ENCODE results near the gene OPCML. TPM values are rescaled to one million over a fixed set of nuclear protein-coding genes. Genes with fewer than 3 reads are reported as not detected.

OPCML gene
- total and polyA plus RNA-seq, 2 donors (not counting 1 experiment from before 2014, with no cell fraction given), result not detected

- ATAC-seq (ENCODE audit: low read depth), result no peak
- CTCF ChIA-PET, result no interaction called here
- H3K27ac Mint-ChIP-seq, result no peak overlapping the region
Observed at GRCh38 chr11:133390803-133391202, 141.5 kb downstream of the OPCML start.

GRCh38 chr11:133388975-133389568 lies 143.2 kb downstream of the OPCML start:
- Histone ChIP-seq H3K9ac (ENCODE audit: low read length) (no peak overlapping the region), H3K79me2 (ENCODE audit: control insufficient read depth, insufficient read depth, low read length) (no peaks in the 10 kb centered on the region), H2AFZ (ENCODE audit: insufficient read depth, low read depth, low read length, poor library complexity, severe bottlenecking) (no peak overlapping the region), H3K36me3 (replicated peaks in 1 of 2; ENCODE audit: control extremely low read depth in 1 of 2, control insufficient read depth in 1 of 2, extremely low read depth in 1 of 2, insufficient read depth in 2 of 2, low read length in 1 of 2) (no peaks in the 10 kb centered on the region), H4K20me1 (ENCODE audit: control insufficient read depth, insufficient read depth, low read length, poor library complexity, severe bottlenecking) (no peaks in the 10 kb centered on the region), H3K27ac (ENCODE audit: low read length in 2 of 2) (no peak overlapping the region), H3K4me3 (ENCODE audit: control extremely low read depth in 1 of 5, extremely low read depth in 1 of 5, insufficient read depth in 1 of 5, low read depth in 2 of 5, low read length in 4 of 5) (no peak overlapping the region), H3K27me3 (replicated peaks in 1 of 4; ENCODE audit: control extremely low read depth in 1 of 4, control insufficient read depth in 3 of 4, insufficient read depth in 4 of 4, low read length in 3 of 4) (no peaks in the 10 kb centered on the region), H3K9me3 (ENCODE audit: control extremely low read depth in 1 of 3, control insufficient read depth in 2 of 3, insufficient read depth in 1 of 3, low read length in 2 of 3) (peaks cover 0 to 7% (median 0%) of the 10 kb centered on the region in 3 donors), H3K4me2 (replicated peaks; ENCODE audit: low read depth, low read length, poor library complexity, severe bottlenecking) (no peak overlapping the region), H3K4me1 (ENCODE audit: control insufficient read depth in 2 of 2, insufficient read depth in 2 of 2, low read length in 2 of 2) (no peaks in the 10 kb centered on the region)
- TF ChIP-seq EZH2 (IDR thresholded peaks at IDR 0.05; ENCODE audit: borderline replicate concordance, insufficient read depth, low read depth, low read length, poor library complexity, severe bottlenecking) (no peak), CTCF (IDR thresholded peaks at IDR 0.05) (no peak)
- Mint-ChIP-seq H3K9me3 (ENCODE audit: insufficient read depth) (no peaks in the 10 kb centered on the region), H3K27ac (no peak overlapping the region), H3K4me3 (no peak overlapping the region), H3K4me1 (no peaks in the 10 kb centered on the region), H3K27me3 (no peaks in the 10 kb centered on the region)
- ChIA-PET POLR2A (no interaction called here), CTCF (no interaction called here)
- WGBS (ENCODE audit: insufficient coverage), result 80% methylated on average over 1 of the region's 5 CpGs
- DNase-seq (no peak), ATAC-seq (ENCODE audit: low read depth) (no peak)
- intact Hi-C loops (cut with micrococcal nuclease), result no loop called here

More at GRCh38 chr11:133390803-133391202, 141.5 kb downstream of the OPCML start:
- 87% methylated on average over 14 of the region's 14 CpGs for WGBS (ENCODE audit: insufficient coverage)
- POLR2A ChIA-PET, result no interaction called here
- H3K27me3 Mint-ChIP-seq, result no peaks in the 10 kb centered on the region
- Histone ChIP-seq H3K4me1 (ENCODE audit: control insufficient read depth in 2 of 2, insufficient read depth in 2 of 2, low read length in 2 of 2) (no peaks in the 10 kb centered on the region), H3K4me2 (replicated peaks; ENCODE audit: low read depth, low read length, poor library complexity, severe bottlenecking) (no peak overlapping the region), H3K9ac (ENCODE audit: low read length) (no peak overlapping the region), H3K79me2 (ENCODE audit: control insufficient read depth, insufficient read depth, low read length) (no peaks in the 10 kb centered on the region), H3K36me3 (replicated peaks in 1 of 2; ENCODE audit: control extremely low read depth in 1 of 2, control insufficient read depth in 1 of 2, extremely low read depth in 1 of 2, insufficient read depth in 2 of 2, low read length in 1 of 2) (no peaks in the 10 kb centered on the region), H3K27me3 (replicated peaks in 1 of 4; ENCODE audit: control extremely low read depth in 1 of 4, control insufficient read depth in 3 of 4, insufficient read depth in 4 of 4, low read length in 3 of 4) (no peaks in the 10 kb centered on the region), H3K27ac (ENCODE audit: low read length in 2 of 2) (no peak overlapping the region), H3K4me3 (ENCODE audit: control extremely low read depth in 1 of 5, extremely low read depth in 1 of 5, insufficient read depth in 1 of 5, low read depth in 2 of 5, low read length in 4 of 5) (no peak overlapping the region), H3K9me3 (ENCODE audit: control extremely low read depth in 1 of 3, control insufficient read depth in 2 of 3, insufficient read depth in 1 of 3, low read length in 2 of 3) (peaks cover 0 to 3% (median 0%) of the 10 kb centered on the region in 3 donors), H2AFZ (ENCODE audit: insufficient read depth, low read depth, low read length, poor library complexity, severe bottlenecking) (no peak overlapping the region), H4K20me1 (ENCODE audit: control insufficient read depth, insufficient read depth, low read length, poor library complexity, severe bottlenecking) (no peaks in the 10 kb centered on the region)
- no peaks in the 10 kb centered on the region for H3K9me3 Mint-ChIP-seq (ENCODE audit: insufficient read depth)
- intact Hi-C loops (cut with micrococcal nuclease), result no loop called here
- no peak overlapping the region for H3K4me3 Mint-ChIP-seq
- no peak for DNase-seq
- TF ChIP-seq CTCF (IDR thresholded peaks at IDR 0.05) (no peak), EZH2 (IDR thresholded peaks at IDR 0.05; ENCODE audit: borderline replicate concordance, insufficient read depth, low read depth, low read length, poor library complexity, severe bottlenecking) (no peak)
- H3K4me1 Mint-ChIP-seq, result no peaks in the 10 kb centered on the region
